ENCODE data around the gene KIAA1755.

GRCh38 chr20:38258545-38259215, 1.9 kb downstream of the KIAA1755 start:
- TF ChIP-seq CTCF (IDR thresholded peaks at IDR 0.05) (no peak), ZFX (IDR thresholded peaks at IDR 0.05; ENCODE audit: borderline replicate concordance) (no peak)
